ENCODE measurements around the gene PLAA.

PLAA gene

GRCh38 chr9:26939955-26940711 is 6.9 kb downstream of the PLAA start:
- ChIA-PET CTCF (interaction anchor here (1.4 kb wide), 1 partner anchor 11 kb away, joined by 7 read pairs; no protein-coding TSS in a partner anchor), POLR2A (no interaction called here)
- no peak for TF ChIP-seq CTCF (IDR thresholded peaks at IDR 0.05; ENCODE audit: control extremely low read depth, extremely low read depth, low read depth, missing control alignments)
- no peak for DNase-seq (ENCODE audit: extremely low spot score)

GRCh38 chr9:26937816-26938371 is 9.1 kb downstream of the PLAA start:
- ChIA-PET CTCF (interaction anchor here (1.1 to 1.6 kb wide), 2 partner anchors 9 to 47 kb away, joined by 3 to 5 read pairs; no protein-coding TSS in a partner anchor), POLR2A (no interaction called here)

GRCh38 chr9:26935847-26936246 is 11.2 kb downstream of the PLAA start:
- CTCF ChIA-PET, result interaction anchor here (1.6 kb wide), 1 partner anchor 11 kb away, joined by 7 read pairs; no protein-coding TSS in a partner anchor
- POLR2A ChIA-PET, result no interaction called here
- TF ChIP-seq CTCF (IDR thresholded peaks at IDR 0.05; ENCODE audit: control extremely low read depth, extremely low read depth, low read depth, missing control alignments), result no peak
- DNase-seq (ENCODE audit: extremely low spot score), result no peak

More at GRCh38 chr9:26937816-26938371, 9.1 kb downstream of the PLAA start:
- no peak for TF ChIP-seq CTCF (IDR thresholded peaks at IDR 0.05; ENCODE audit: control extremely low read depth, extremely low read depth, low read depth, missing control alignments)
- no peak for DNase-seq (ENCODE audit: extremely low spot score)

DNA sequence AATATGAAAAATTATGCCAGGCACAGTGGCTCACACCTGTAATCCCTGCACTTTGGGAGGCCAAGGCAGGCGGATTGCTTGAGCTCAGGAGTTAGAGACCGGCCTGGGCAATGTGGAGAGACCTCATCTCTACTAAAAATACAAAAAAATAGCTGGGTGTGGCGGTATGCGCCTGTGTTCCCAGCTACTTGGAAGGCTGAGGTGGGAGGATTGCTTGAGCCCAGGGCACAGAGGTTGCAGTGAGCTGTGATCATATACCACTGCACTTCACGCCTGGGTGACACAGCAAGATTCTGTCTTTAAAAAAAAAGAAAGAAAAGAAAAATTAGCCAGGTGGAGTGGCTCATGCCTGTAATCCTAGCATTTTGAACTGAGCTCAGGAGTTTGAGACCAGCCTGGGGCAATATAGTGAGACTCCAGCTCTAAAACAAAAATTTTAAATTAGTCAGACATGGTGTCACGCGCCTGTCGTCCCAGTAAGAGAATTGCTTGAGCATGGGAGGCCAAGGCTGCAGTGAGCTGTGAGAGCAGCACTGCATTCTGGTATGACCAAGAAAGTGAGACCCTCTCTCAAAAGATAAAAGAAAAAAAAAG is 18.0 kb downstream of the PLAA start:
- POLR2A ChIA-PET, result no interaction called here
- no peak for TF ChIP-seq CTCF (IDR thresholded peaks at IDR 0.05; ENCODE audit: control extremely low read depth, extremely low read depth, low read depth, missing control alignments)
- CTCF ChIA-PET, result interaction anchor here (1.5 to 2.1 kb wide), 4 partner anchors 9 to 13 kb away, joined by 4 to 7 read pairs (median 6); no protein-coding TSS in a partner anchor
- DNase-seq (ENCODE audit: extremely low spot score), result no peak

DNA sequence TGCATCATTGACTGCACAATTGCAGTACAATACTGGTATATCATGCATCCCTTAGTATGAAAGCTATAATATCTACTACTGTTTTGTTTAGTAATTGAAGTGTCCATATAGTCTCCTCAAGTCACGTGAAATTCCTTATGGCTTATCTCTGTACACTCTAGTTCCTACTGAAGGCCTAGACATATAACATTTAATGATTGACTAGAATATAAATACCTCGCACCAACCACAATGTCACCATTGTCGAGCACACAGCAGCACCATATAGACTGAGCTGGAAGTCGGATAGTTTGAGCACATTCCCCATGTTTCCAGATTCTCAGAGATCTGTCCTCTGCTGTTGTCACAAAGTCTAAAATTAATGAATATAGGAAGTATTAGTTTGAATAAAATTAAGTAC is 21.4 kb downstream of the PLAA start:
- CTCF ChIA-PET, result no interaction called here
- DNase-seq (ENCODE audit: extremely low spot score), result no peak
- TF ChIP-seq CTCF (IDR thresholded peaks at IDR 0.05; ENCODE audit: control extremely low read depth, extremely low read depth, low read depth, missing control alignments), result no peak
- POLR2A ChIA-PET, result no interaction called here

DNA sequence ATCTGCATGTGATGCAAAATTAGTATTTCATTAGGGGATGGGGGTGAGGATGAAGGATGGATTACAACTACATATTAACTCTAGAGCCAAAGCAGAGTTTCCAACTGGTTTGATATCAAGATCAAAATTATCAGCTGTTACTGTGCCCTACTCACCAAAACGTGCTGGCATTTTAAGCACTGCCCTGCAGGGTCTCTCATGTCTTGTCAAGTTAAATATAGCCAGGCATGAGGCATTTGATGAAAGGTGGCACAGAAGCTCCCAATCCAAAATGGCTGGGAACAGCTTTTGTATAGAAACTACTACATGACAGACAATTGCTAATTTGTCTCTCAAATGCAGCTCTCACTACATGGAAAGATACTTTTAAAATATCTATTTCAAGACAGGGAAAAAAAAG is 27.3 kb downstream of the PLAA start:
- POLR2A ChIA-PET, result no interaction called here
- no peak for TF ChIP-seq CTCF (IDR thresholded peaks at IDR 0.05; ENCODE audit: control extremely low read depth, extremely low read depth, low read depth, missing control alignments)
- no peak for DNase-seq (ENCODE audit: extremely low spot score)
- CTCF ChIA-PET, result interaction anchor here (0.7 to 2.0 kb wide), 2 partner anchors 8 to 31 kb away, joined by 3 to 6 read pairs; no protein-coding TSS in a partner anchor

Data from GM10248 (cell line).